H1 (cell line): ENCODE data around the gene MDFI. TPM values are rescaled to one million over a fixed set of nuclear protein-coding genes. Genes with fewer than 3 reads are reported as not detected.

ENCODE experiments used
- CTCF ChIA-PET: fragments of 300-600 bp; sonication (Branson Sonifier 250); formaldehyde crosslinking; loops from one replicate; lab custom pipeline; 2021; ENCODE audit not compliant: partially characterized antibody; lab: Charles Lee
- POLR2A ChIA-PET: fragments of 300-600 bp; sonication (Branson Sonifier 250); formaldehyde crosslinking; loops from one replicate; lab custom pipeline; 2021; ENCODE audit warnings: inconsistent platforms; ENCODE audit not compliant: partially characterized antibody; lab: Charles Lee
- DNase-seq, 2 experiments: peaks; one replicate each; pipeline versions ENCODE4 v3.0.0 to v3.0.0-alpha.2; 2010 to 2022; ENCODE audit warnings: low spot score in 2 of 2, low read depth in 1 of 2, mixed read lengths in 1 of 2
- FAIRE-seq: peaks from 2 replicates; lab custom pipeline; 2011; peaks lifted over from hg19 to GRCh38; lab: Jason Lieb, UNC
- H2AFZ ChIP-seq: 2 replicates; pipeline ENCODE4 v1.8.1; 2012; ENCODE audit warnings: low read length, inconsistent platforms
- H2AK5ac ChIP-seq: 2 replicates; pipeline ENCODE4 v1.6.1; 2013; ENCODE audit warnings: low read depth, low read length
- H2BK120ac ChIP-seq: replicated peaks from 2 replicates; pipeline ENCODE3; 2013; ENCODE audit warnings: low read depth, low read length, inconsistent platforms
- H2BK12ac ChIP-seq: 2 replicates; pipeline ENCODE4 v1.6.1; 2013; ENCODE audit warnings: low read depth, low read length
- H2BK15ac ChIP-seq: 2 replicates; pipeline ENCODE4 v1.6.1; 2013; ENCODE audit warnings: low read length
- H2BK20ac ChIP-seq: 2 replicates; pipeline ENCODE4 v1.6.1; 2013; ENCODE audit warnings: low read length
- H2BK5ac ChIP-seq: 2 replicates; pipeline ENCODE4 v1.6.1; 2013; ENCODE audit warnings: low read depth, low read length
- H3K14ac ChIP-seq: 2 replicates; pipeline ENCODE4 v1.6.1; 2013; ENCODE audit warnings: inconsistent platforms; ENCODE audit not compliant: insufficient read length
- H3K18ac ChIP-seq: 2 replicates; pipeline ENCODE4 v1.6.1; 2013; ENCODE audit warnings: low read length; ENCODE audit errors: extremely low read depth
- H3K23ac ChIP-seq: 2 replicates; pipeline ENCODE4 v1.6.1; 2013; ENCODE audit warnings: inconsistent platforms; ENCODE audit not compliant: insufficient read length
- H3K23me2 ChIP-seq: 2 replicates; pipeline ENCODE4 v1.6.1; 2013; ENCODE audit warnings: low read depth, low read length
- H3K27ac ChIP-seq: 2 replicates; pipeline ENCODE4 v1.6.1; 2011; ENCODE audit warnings: low read depth, low read length, inconsistent platforms
- H3K27me3 ChIP-seq, 4 experiments: replicated peaks in 1 of 4; 1 replicate in 1 of 4; 2 replicates in 3 of 4; pipeline versions ENCODE4 v1.6.1 to v1.8.1; 2011 to 2013; ENCODE audit warnings: low read length in 3 of 4, mild to moderate bottlenecking in 3 of 4, inconsistent platforms in 2 of 4, mixed read lengths in 2 of 4, moderate library complexity in 1 of 4; ENCODE audit not compliant: control insufficient read depth in 3 of 4, insufficient read depth in 3 of 4; ENCODE audit errors: extremely low read depth in 1 of 4
- H3K36me3 ChIP-seq, 4 experiments: 2 replicates each; pipeline versions ENCODE4 v1.6.1 to v1.8.1; 2011 to 2013; ENCODE audit warnings: mild to moderate bottlenecking in 4 of 4, low read length in 3 of 4, moderate library complexity in 2 of 4, control low read depth in 1 of 4, inconsistent platforms in 1 of 4; ENCODE audit not compliant: insufficient read depth in 4 of 4, control insufficient read depth in 2 of 4
- H3K4ac ChIP-seq: replicated peaks from 2 replicates; pipeline ENCODE3; 2013; ENCODE audit warnings: low read length, low read depth, mixed read lengths, inconsistent platforms; ENCODE audit not compliant: insufficient read length
- H3K4me1 ChIP-seq, 4 experiments: replicated peaks in 1 of 4; 1 replicate in 1 of 4; 2 replicates in 3 of 4; pipeline versions ENCODE4 v1.6.1 to v1.8.1; 2011 to 2013; ENCODE audit warnings: low read length in 3 of 4, inconsistent platforms in 2 of 4, mixed read lengths in 1 of 4; ENCODE audit not compliant: insufficient read depth in 4 of 4, control insufficient read depth in 3 of 4
- H3K4me2 ChIP-seq, 2 experiments: 2 replicates each; pipeline versions ENCODE4 v1.6.1 to v1.8.1; 2011 to 2013; ENCODE audit warnings: low read depth in 2 of 2, low read length in 2 of 2, control low read depth in 1 of 2, inconsistent platforms in 1 of 2, mild to moderate bottlenecking in 1 of 2; ENCODE audit not compliant: insufficient read depth in 1 of 2
- H3K4me3 ChIP-seq, 4 experiments: fragments of 200-600, 300-600 bp in 1 of 4; sonication (generic), shearing (Covaris generic), sonication (Bioruptor Twin) in 1 of 4; 2 replicates each; pipeline versions ENCODE4 v1.5.1 to v1.8.1; 2011 to 2016; ENCODE audit warnings: low read length in 4 of 4, low read depth in 3 of 4, control low read depth in 2 of 4, inconsistent platforms in 2 of 4, mild to moderate bottlenecking in 2 of 4, mixed read lengths in 1 of 4, moderate library complexity in 1 of 4; ENCODE audit not compliant: insufficient read depth in 2 of 4; ENCODE audit errors: extremely low read depth in 1 of 4
- H3K56ac ChIP-seq: replicated peaks from 2 replicates; pipeline ENCODE3; 2013; ENCODE audit warnings: low read depth, mild to moderate bottlenecking, mixed read lengths, low read length, inconsistent platforms; ENCODE audit not compliant: insufficient read length
- H3K79me1 ChIP-seq: 2 replicates; pipeline ENCODE4 v1.6.1; 2013; ENCODE audit warnings: low read depth, low read length, control low read depth
- H3K79me2 ChIP-seq, 2 experiments: 2 replicates each; pipeline versions ENCODE4 v1.6.1 to v1.8.1; 2012 to 2013; ENCODE audit warnings: low read length in 2 of 2, mild to moderate bottlenecking in 2 of 2, inconsistent platforms in 1 of 2; ENCODE audit not compliant: insufficient read depth in 2 of 2, control insufficient read depth in 1 of 2
- H3K9ac ChIP-seq, 4 experiments: replicated peaks in 1 of 4; 1 replicate in 1 of 4; 2 replicates in 3 of 4; pipeline versions ENCODE4 v1.6.1 to v1.8.1; 2011 to 2013; ENCODE audit warnings: low read depth in 3 of 4, low read length in 3 of 4, control low read depth in 2 of 4, mild to moderate bottlenecking in 2 of 4, moderate library complexity in 2 of 4, inconsistent platforms in 1 of 4; ENCODE audit errors: extremely low read depth in 1 of 4
- H3K9me3 ChIP-seq, 2 experiments: 2 replicates each; pipeline versions ENCODE4 v1.6.1 to v1.8.1; 2012 to 2013; ENCODE audit warnings: mild to moderate bottlenecking in 2 of 2, moderate library complexity in 2 of 2, control low read depth in 1 of 2, inconsistent platforms in 1 of 2, low read depth in 1 of 2, low read length in 1 of 2, mixed read lengths in 1 of 2; ENCODE audit not compliant: insufficient read depth in 2 of 2
- H4K20me1 ChIP-seq, 2 experiments: replicated peaks in 1 of 2; 2 replicates each; pipeline versions ENCODE3 to v1.8.1; 2011 to 2013; ENCODE audit warnings: inconsistent platforms in 2 of 2, low read length in 2 of 2, mild to moderate bottlenecking in 1 of 2; ENCODE audit not compliant: insufficient read depth in 2 of 2, control insufficient read depth in 1 of 2
- H4K5ac ChIP-seq: 2 replicates; pipeline ENCODE4 v1.6.1; 2013; ENCODE audit warnings: low read length, low read depth, mixed read lengths, inconsistent platforms; ENCODE audit not compliant: insufficient read length
- H4K8ac ChIP-seq: 2 replicates; pipeline ENCODE4 v1.8.0; 2013; ENCODE audit warnings: mild to moderate bottlenecking, moderate library complexity, low read length, inconsistent platforms; ENCODE audit not compliant: insufficient read depth; ENCODE audit errors: extremely low read depth
- H4K91ac ChIP-seq: replicated peaks from 2 replicates; pipeline ENCODE3; 2013; ENCODE audit warnings: low read length, mixed read lengths, inconsistent platforms; ENCODE audit not compliant: insufficient read length
- CBX8 ChIP-seq: fragments of 300-800, 300-1000 bp; sonication (generic); IDR thresholded peaks from 2 replicates; pipeline ENCODE4 v1.7.1; 2016; ENCODE audit warnings: low read depth, low read length, borderline replicate concordance
- CEBPB ChIP-seq: IDR thresholded peaks from 2 replicates; pipeline ENCODE4 v1.6.1; 2012; ENCODE audit warnings: low read depth, low read length
- CTCF ChIP-seq, 3 experiments: IDR thresholded peaks; 1 replicate in 2 of 3; 2 replicates in 1 of 3; pipeline versions ENCODE4 v1.5.1 to v1.6.1; 2011; ENCODE audit warnings: low read length in 3 of 3, mild to moderate bottlenecking in 3 of 3, inconsistent platforms in 2 of 3, low read depth in 1 of 3, moderate library complexity in 1 of 3; ENCODE audit not compliant: insufficient read depth in 1 of 3; ENCODE audit errors: control extremely low read depth in 1 of 3
- SIRT6 ChIP-seq: IDR thresholded peaks from one replicate; pipeline ENCODE4 v1.7.1; 2012; ENCODE audit warnings: low read length, inconsistent platforms
- WGBS, 2 experiments: shearing (Covaris generic) in 1 of 2; methylation state at CpG; one replicate each; pipeline versions ENCODE4 v1.1.6 to v1.1.7; 2013 to 2015; ENCODE audit warnings: low lambda C conversion rate in 2 of 2, mixed read lengths in 2 of 2, inconsistent platforms in 1 of 2, low coverage in 1 of 2, missing lambda C conversion rate in 1 of 2; ENCODE audit not compliant: insufficient replicate concordance in 2 of 2, insufficient coverage in 1 of 2, insufficient read length in 1 of 2; ENCODE audit errors: extremely low coverage in 1 of 2, missing lambda C conversion rate in 1 of 2; 5-methylcytosine and 5-hydroxymethylcytosine counted together
- polyA plus RNA-seq, 7 experiments: library from polyadenylated mRNA; depleted of rRNA in 3 of 7; stranded (reverse) in 5 of 7; unstranded in 2 of 7; fragments of >200 nt in 5 of 7; fragments of 200-250 nt in 2 of 7; gene quantifications; 1 replicate in 5 of 7; 2 replicates in 1 of 7; 4 replicates in 1 of 7; pipeline versions ENCODE4 v1.2.1 to v1.2.3, GENCODE V29; 2011 to 2013; ENCODE audit warnings: missing spikeins in 2 of 7, mixed read lengths in 2 of 7
- total RNA-seq: library from RNA; stranded (reverse); fragmentation: NEBNext Ultra II Directional; extraction: Animal tissue kit (Norgen Biotek cat#: 25700); gene quantifications from 2 replicates; pipeline ENCODE4 v1.2.1, GENCODE V29; 2021

Gene MDFI
- total and polyA plus RNA-seq, 2 of the 8 experiments (the other 6 are each of a cell fraction or from before 2014, with no cell fraction given): 41.0 to 65.6 TPM

GRCh38 chr6:41664271-41664670, 26.0 kb downstream of the MDFI start:
- ChIA-PET CTCF (interaction anchor here (1.2 to 1.8 kb wide), 4 partner anchors 11 to 296 kb away, joined by 3 to 11 read pairs (median 4); no protein-coding TSS in a partner anchor), POLR2A (no interaction called here)
- Histone ChIP-seq H3K9me3 (peaks cover 0 to 6% of the 10 kb centered on the region in 2 experiments; a peak in 1 of 4 replicates), H3K79me1 (no peaks in the 10 kb centered on the region), H3K27ac (no peak overlapping the region), H4K8ac (no peak overlapping the region), H2BK12ac (no peak overlapping the region), H3K4me1 (peaks cover 0 to 3% (median 0%) of the 10 kb centered on the region in 4 experiments; a peak in 3 of 7 replicates), H3K27me3 (no peaks in the 10 kb centered on the region), H4K91ac (no peak overlapping the region), H3K79me2 (no peaks in the 10 kb centered on the region), H3K4ac (no peak overlapping the region), H3K14ac (no peak overlapping the region), H3K23me2 (no peaks in the 10 kb centered on the region; the same call in 1 of the 2 replicates), H2BK120ac (no peak overlapping the region), H3K56ac (no peak overlapping the region), H3K9ac (no peak overlapping the region), H3K4me2 (no peak overlapping the region), H3K36me3 (no peaks in the 10 kb centered on the region), H2BK15ac (no peak overlapping the region), H2AFZ (no peak overlapping the region), H2BK20ac (no peak overlapping the region), H3K4me3 (no peak overlapping the region), H4K20me1 (no peaks in the 10 kb centered on the region), H4K5ac (no peak overlapping the region), H2BK5ac (no peak overlapping the region), H3K23ac (no peak overlapping the region), H3K18ac (no peak overlapping the region; the same call in 1 of the 2 replicates), H2AK5ac (no peak overlapping the region)
- TF ChIP-seq CEBPB (no peak), SIRT6 (no peak), CBX8 (no peak), CTCF (IDR thresholded peaks at IDR 0.05; ENCODE audit: control extremely low read depth in 1 of 3, insufficient read depth in 1 of 3, low read depth in 1 of 3, low read length in 3 of 3) (no peak)
- FAIRE-seq (no peak), DNase-seq (no peak)
- whole genome bisulfite sequencing, 2 experiments: 86% methylated on average over 5 of the region's 5 CpGs; no CpG with 5 or more reads in 1 of the 2 experiments
